Inflammatory macrophage treated with lipopolysaccharide for 4 hours (primary cell): ENCODE measurements around the gene HLF.
"Not testable (repeated sequence)": the region's sequence is repeated elsewhere in the genome, so short reads cannot be mapped to it uniquely, and the experiment has no call there.

ENCODE experiments used
- DNase-seq: peaks from one replicate; pipeline ENCODE4 v3.0.0-alpha.2; 2020

The HLF gene

GRCh38 chr17:55314784-55315491, 50.2 kb downstream of the HLF start:
- no peak for DNase-seq

GRCh38 chr17:55316499-55316898, 51.7 kb downstream of the HLF start:
- no peak for DNase-seq

- DNase-seq: no peak
Measured at GRCh38 chr17:55317284-55317683, 52.5 kb downstream of the HLF start.

GRCh38 chr17:55318081-55318480, 53.3 kb downstream of the HLF start:
- DNase-seq: no peak

- no peak for DNase-seq
Measured at GRCh38 chr17:55318715-55319487, 54.1 kb downstream of the HLF start.

GRCh38 chr17:55319933-55320593, 55.3 kb downstream of the HLF start:
- no peak for DNase-seq

- DNase-seq: no peak
Measured at GRCh38 chr17:55320594-55321426, 56.0 kb downstream of the HLF start.

- DNase-seq: no peak
Measured at GRCh38 chr17:55321427-55322060, 56.8 kb downstream of the HLF start.

- no peak for DNase-seq
Measured at GRCh38 chr17:55322453-55322985, 57.8 kb downstream of the HLF start.

GRCh38 chr17:55323518-55324295, 58.9 kb downstream of the HLF start:
- no peak for DNase-seq

- DNase-seq: no peak
Measured at GRCh38 chr17:55324296-55324978, 59.7 kb downstream of the HLF start.

GRCh38 chr17:55325406-55325805, 60.6 kb downstream of the HLF start:
- no peak for DNase-seq

- no peak for DNase-seq
Measured at GRCh38 chr17:55326030-55326429, 61.3 kb downstream of the HLF start.

GRCh38 chr17:55327225-55328088, 62.7 kb downstream of the HLF start:
- DNase-seq: no peak

GRCh38 chr17:55328514-55328913, 63.8 kb downstream of the HLF start:
- DNase-seq: not testable (repeated sequence)

- DNase-seq: no peak
Measured at GRCh38 chr17:55330344-55330933, 65.7 kb downstream of the HLF start.

GRCh38 chr17:55332296-55333041, 67.7 kb downstream of the HLF start:
- DNase-seq: no peak

GRCh38 chr17:55334285-55334684, 69.5 kb downstream of the HLF start:
- no peak for DNase-seq
